ENCODE data around the gene PIAS1.

PIAS1 gene

DNA sequence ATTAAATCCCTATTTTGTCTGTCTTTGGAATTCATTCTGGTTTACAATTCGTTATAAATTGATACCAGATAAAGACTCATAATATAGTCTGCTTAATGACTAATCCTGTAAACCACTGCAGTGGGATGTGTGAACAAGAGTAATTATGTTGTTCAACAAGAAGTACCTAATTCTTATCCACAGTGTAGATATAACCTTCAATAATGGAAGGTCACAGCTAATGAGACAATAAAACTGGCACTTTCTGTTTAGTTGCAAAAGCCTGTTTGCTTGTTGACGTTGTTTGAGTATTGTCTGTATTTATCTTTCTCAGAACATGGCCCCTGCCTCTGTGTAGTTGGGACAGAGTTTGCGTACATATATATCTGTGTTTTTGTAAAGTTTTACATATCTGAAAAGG lies 26.7 kb downstream of the PIAS1 start:
- DNase-seq (ENCODE audit: low read depth) = no peak
- TF ChIP-seq, protein P1, sequence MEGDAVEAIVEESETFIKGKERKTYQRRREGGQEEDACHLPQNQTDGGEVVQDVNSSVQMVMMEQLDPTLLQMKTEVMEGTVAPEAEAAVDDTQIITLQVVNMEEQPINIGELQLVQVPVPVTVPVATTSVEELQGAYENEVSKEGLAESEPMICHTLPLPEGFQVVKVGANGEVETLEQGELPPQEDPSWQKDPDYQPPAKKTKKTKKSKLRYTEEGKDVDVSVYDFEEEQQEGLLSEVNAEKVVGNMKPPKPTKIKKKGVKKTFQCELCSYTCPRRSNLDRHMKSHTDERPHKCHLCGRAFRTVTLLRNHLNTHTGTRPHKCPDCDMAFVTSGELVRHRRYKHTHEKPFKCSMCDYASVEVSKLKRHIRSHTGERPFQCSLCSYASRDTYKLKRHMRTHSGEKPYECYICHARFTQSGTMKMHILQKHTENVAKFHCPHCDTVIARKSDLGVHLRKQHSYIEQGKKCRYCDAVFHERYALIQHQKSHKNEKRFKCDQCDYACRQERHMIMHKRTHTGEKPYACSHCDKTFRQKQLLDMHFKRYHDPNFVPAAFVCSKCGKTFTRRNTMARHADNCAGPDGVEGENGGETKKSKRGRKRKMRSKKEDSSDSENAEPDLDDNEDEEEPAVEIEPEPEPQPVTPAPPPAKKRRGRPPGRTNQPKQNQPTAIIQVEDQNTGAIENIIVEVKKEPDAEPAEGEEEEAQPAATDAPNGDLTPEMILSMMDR (conservative IDR thresholded peaks at IDR 0.05; ENCODE audit: low read length) = no peak
- H3K4me3 ChIP-seq (ENCODE audit: low read length) = no peak overlapping the region

DNA sequence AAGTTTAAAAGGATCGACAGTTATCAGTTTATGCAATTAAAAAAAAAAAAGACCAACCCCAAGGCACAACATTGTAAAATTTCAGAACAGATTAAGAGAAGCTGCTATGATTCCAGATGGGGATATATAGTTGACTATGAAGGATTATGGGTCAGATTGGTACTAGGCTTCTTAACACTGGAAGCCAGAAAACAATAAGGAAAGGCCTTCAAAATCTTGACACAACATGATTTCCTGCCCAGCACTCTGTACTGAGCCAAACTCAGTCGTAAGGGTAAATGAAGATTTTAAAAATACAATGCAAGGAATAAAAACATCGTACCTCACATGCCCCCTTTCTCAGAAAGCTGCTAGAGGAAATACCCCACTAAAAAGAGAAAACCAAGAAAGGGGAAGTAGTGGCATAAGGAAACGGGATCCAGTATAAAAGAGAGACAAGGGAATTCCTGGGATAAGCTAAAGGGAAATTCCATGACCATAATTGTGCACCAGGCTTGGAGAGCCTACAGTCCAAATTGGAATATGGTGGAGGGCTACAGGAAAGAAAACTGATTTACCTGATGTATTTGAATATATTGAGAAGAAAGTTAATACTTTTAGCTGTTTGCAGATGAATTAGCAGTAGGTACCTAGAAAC lies 27.9 kb downstream of the PIAS1 start:
- H3K4me3 ChIP-seq (ENCODE audit: low read length) = no peak overlapping the region
- DNase-seq (ENCODE audit: low read depth) = no peak
- TF ChIP-seq, protein P1 (conservative IDR thresholded peaks at IDR 0.05; ENCODE audit: low read length) = no peak

DNA sequence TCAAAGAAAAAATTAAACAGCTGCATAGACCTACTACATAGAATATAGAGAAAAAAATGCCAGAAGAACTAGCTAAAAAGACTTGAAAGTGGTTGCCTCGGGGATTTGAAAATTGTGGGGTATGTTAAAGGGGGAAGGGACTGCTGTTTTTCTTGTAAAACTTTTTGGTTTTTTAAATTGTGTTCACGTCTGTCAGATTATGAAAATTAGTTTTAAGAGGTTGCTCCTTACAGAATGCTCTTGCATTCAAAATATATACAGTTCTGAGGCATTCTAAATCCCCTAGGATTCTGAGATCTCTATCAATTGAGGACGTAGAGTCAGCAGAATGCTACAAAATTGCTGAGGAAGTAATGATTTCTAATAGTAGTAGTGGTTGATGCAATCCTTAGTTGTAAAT lies 28.6 kb downstream of the PIAS1 start:
- no peak overlapping the region for H3K4me3 ChIP-seq (ENCODE audit: low read length)
- DNase-seq (ENCODE audit: low read depth) = no peak
- TF ChIP-seq, protein P1 (conservative IDR thresholded peaks at IDR 0.05; ENCODE audit: low read length) = no peak

DNA sequence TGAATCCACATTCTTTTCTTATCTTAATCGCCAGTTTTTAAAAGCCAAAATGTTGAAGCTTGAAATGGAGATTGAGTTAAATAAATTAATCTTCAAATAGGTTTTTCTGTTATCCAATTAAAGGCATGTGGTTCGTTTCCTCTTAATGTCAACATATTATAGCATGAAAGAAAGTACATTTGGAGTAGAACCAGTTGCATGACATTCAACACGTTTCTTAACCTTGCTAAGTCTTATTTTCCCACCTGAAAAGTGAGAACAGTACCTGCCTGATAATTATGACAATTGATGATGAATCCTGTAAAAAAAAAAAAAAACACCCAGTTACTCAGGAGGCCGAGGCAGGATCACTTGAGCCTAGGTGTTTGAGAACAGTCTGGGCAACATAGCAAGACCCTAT lies 29.3 kb downstream of the PIAS1 start:
- H3K4me3 ChIP-seq (ENCODE audit: low read length) = no peak overlapping the region
- TF ChIP-seq, protein P1 (conservative IDR thresholded peaks at IDR 0.05; ENCODE audit: low read length) = no peak
- DNase-seq (ENCODE audit: low read depth) = no peak

DNA sequence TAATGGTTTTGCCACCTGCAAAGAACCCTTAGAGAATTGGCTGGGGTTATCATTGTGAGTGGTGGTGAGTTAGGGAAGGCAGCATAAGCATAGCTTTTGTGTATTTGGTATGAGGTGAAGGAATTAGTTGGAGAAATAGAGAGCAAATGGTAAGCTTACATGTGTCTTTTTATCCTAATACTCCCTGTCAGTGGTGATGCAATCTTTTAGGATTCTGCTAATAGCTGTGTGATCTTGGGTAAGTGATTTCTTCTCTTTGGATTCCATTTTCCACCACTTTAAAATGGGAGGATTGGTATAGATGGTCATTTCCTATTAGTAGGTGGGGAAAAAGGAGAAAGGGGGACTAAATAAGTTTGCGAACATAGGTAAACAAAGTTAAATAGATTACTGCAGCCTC lies 30.9 kb downstream of the PIAS1 start:
- no peak overlapping the region for H3K4me3 ChIP-seq (ENCODE audit: low read length)
- DNase-seq (ENCODE audit: low read depth) = peak; percentile 5
- TF ChIP-seq, protein P1 (conservative IDR thresholded peaks at IDR 0.05; ENCODE audit: low read length) = no peak

DNA sequence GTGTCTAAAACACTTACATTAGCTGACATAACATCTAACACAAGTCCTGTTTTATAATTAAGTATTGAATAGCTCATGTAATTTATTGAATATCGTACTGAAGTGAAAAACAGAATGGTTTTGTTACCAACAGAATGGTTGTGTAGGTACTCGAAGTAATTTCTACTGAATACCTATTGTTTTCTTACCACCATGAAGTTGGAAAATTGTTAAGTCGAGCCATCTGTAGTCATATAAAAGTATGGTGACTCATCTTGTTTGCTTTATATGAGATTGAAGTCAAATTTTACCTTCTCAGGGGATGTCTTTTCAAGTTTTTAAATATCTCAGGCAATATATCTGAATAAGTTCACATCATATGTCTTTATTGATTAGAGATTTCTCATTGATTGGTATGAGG lies 37.6 kb downstream of the PIAS1 start:
- H3K4me3 ChIP-seq (ENCODE audit: low read length) = no peak overlapping the region
- TF ChIP-seq, protein P1 (conservative IDR thresholded peaks at IDR 0.05; ENCODE audit: low read length) = no peak
- DNase-seq (ENCODE audit: low read depth) = no peak

DNA sequence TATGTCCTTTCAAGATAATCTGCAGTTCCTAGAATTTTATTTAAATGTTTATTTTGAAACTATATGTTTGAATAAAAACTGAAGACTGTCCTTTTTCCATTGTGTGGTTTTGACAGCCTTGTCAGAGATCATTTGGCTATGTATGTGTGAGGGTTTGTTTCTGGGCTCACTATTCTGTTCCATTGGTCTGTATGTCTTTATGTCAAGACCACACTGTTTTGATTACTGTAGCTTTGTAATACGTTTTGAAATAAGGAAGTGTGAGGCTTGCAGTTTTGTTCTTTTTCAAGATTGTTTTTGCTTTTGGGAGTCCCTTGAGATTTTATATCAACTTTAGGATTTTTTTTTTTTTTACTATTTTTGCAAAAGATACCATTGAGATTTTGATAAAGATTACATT lies 42.0 kb downstream of the PIAS1 start:
- TF ChIP-seq, protein P1 (conservative IDR thresholded peaks at IDR 0.05; ENCODE audit: low read length) = no peak
- DNase-seq (ENCODE audit: low read depth) = no peak
- H3K4me3 ChIP-seq (ENCODE audit: low read length) = no peak overlapping the region

Measured in AG10803 (cell line).